ENCODE results near the gene MRPL52. TPM values are rescaled to one million over a fixed set of nuclear protein-coding genes. Genes with fewer than 3 reads are reported as not detected.

MRPL52 gene
- total RNA-seq = 65.2 TPM
- long read RNA-seq, transcript MRPL52-202 (5 exons, 1,118 nt) = major isoform, 21 of 37 reads
- long read RNA-seq, transcript MRPL52-203 (5 exons, 1,111 nt) = minor isoform, 5 of 37 reads
- long read RNA-seq, partial matches to known transcripts = 2 of 37 reads
- long read RNA-seq, other reads (novel, unspliced or antisense) = 3 of 37 reads

- Histone ChIP-seq H3K27me3 (ENCODE audit: low read depth) (no peaks in the 10 kb centered on the region), H3K9me3 (no peaks in the 10 kb centered on the region), H3K4me1 (peaks cover 17% of the 10 kb centered on the region), H3K4me3 (peak within 1 kb of the TSS; percentile 98), H3K36me3 (peaks cover 20% of the 10 kb centered on the region), H3K27ac (peak within 1 kb of the TSS; percentile 86)
- ATAC-seq (peak; percentile 95 to 99), DNase-seq (peak; percentile 94)
- no peak for TF ChIP-seq CTCF (IDR thresholded peaks at IDR 0.05)
- intact Hi-C loops (cut with DNase I) = no loop called here
These were observed at the start of gene MRPL52 for GRCh38 chr14:22829661-22830442. Gene MRPL52 (plus strand): TSS chr14:22829887. CDS start chr14:22829913, 26 bp downstream.

- Histone ChIP-seq H3K4me3 (no peak overlapping the region), H3K27ac (no peak overlapping the region), H3K36me3 (peaks cover 15% of the 10 kb centered on the region), H3K4me1 (peaks cover 22% of the 10 kb centered on the region), H3K9me3 (no peaks in the 10 kb centered on the region), H3K27me3 (ENCODE audit: low read depth) (no peaks in the 10 kb centered on the region)
- intact Hi-C loops (cut with DNase I) = no loop called here
- ATAC-seq = no peak
- TF ChIP-seq CTCF (IDR thresholded peaks at IDR 0.05) = no peak
- no peak for DNase-seq
These were observed 49.5 kb upstream of the MRPL52 start for GRCh38 chr14:22780105-22780679.

- Histone ChIP-seq H3K27me3 (ENCODE audit: low read depth) (no peaks in the 10 kb centered on the region), H3K4me3 (no peak overlapping the region), H3K27ac (no peak overlapping the region), H3K36me3 (peaks cover 8% of the 10 kb centered on the region), H3K9me3 (no peaks in the 10 kb centered on the region), H3K4me1 (peaks cover 22% of the 10 kb centered on the region)
- no peak for DNase-seq
- no peak for TF ChIP-seq CTCF (IDR thresholded peaks at IDR 0.05)
- no peak for ATAC-seq
- intact Hi-C loops (cut with DNase I) = no loop called here
These were observed 48.8 kb upstream of the MRPL52 start for GRCh38 chr14:22780941-22781300.

GRCh38 chr14:22781301-22781991, 48.2 kb upstream of the MRPL52 start:
- H3K27ac ChIP-seq = no peak overlapping the region
- TF ChIP-seq CTCF (IDR thresholded peaks at IDR 0.05) = no peak
- H3K36me3 ChIP-seq = peaks cover 4% of the 10 kb centered on the region
- DNase-seq (no peak), ATAC-seq (peak in 1 of 2 donors; percentile 22)
- H3K4me1 ChIP-seq = peaks cover 22% of the 10 kb centered on the region
- no peaks in the 10 kb centered on the region for H3K9me3 ChIP-seq
- intact Hi-C loops (cut with DNase I) = no loop called here
- no peaks in the 10 kb centered on the region for H3K27me3 ChIP-seq (ENCODE audit: low read depth)
- no peak overlapping the region for H3K4me3 ChIP-seq

- ATAC-seq = no peak
- peaks cover 19% of the 10 kb centered on the region for H3K4me1 ChIP-seq
- intact Hi-C loops (cut with DNase I) = no loop called here
These were observed 43.0 kb upstream of the MRPL52 start for GRCh38 chr14:22786685-22787084.

More at GRCh38 chr14:22786685-22787084, 43.0 kb upstream of the MRPL52 start:
- no peak for TF ChIP-seq CTCF (IDR thresholded peaks at IDR 0.05)
- Histone ChIP-seq H3K27ac (no peak overlapping the region), H3K36me3 (no peaks in the 10 kb centered on the region), H3K9me3 (no peaks in the 10 kb centered on the region), H3K27me3 (ENCODE audit: low read depth) (no peaks in the 10 kb centered on the region), H3K4me3 (no peak overlapping the region)
- no peak for DNase-seq
